Epithelial cell of prostate (primary cell): Measurements from ENCODE around the gene QSOX2.

ENCODE experiments used
- DNase-seq: peaks from one replicate; pipeline ENCODE4 v3.0.0-alpha.2; 2011; ENCODE audit warnings: low read depth, low spot score
- H3K27ac ChIP-seq: fragments of 450-650 bp; 2 replicates; pipeline ENCODE4 v1.5.1; 2017; ENCODE audit warnings: mild to moderate bottlenecking

Gene QSOX2

GRCh38 chr9:136226680-136227407, 18.8 kb downstream of the QSOX2 start:
- no peak overlapping the region for H3K27ac ChIP-seq
- no peak for DNase-seq

GRCh38 chr9:136225748-136226679, 19.6 kb downstream of the QSOX2 start:
- DNase-seq = no peak
- no peak overlapping the region for H3K27ac ChIP-seq

- no peak for DNase-seq
- H3K27ac ChIP-seq = no peak overlapping the region
Measured at GRCh38 chr9:136225366-136225747, 20.3 kb downstream of the QSOX2 start.

GRCh38 chr9:136223871-136224640, 21.6 kb downstream of the QSOX2 start:
- no peak for DNase-seq
- H3K27ac ChIP-seq = no peak overlapping the region

- no peak for DNase-seq
- no peak overlapping the region for H3K27ac ChIP-seq
Measured at GRCh38 chr9:136222906-136223285, 22.7 kb downstream of the QSOX2 start.

- DNase-seq = no peak
- H3K27ac ChIP-seq = no peak overlapping the region
Measured at GRCh38 chr9:136222166-136222905, 23.3 kb downstream of the QSOX2 start.

- no peak overlapping the region for H3K27ac ChIP-seq
- DNase-seq = no peak
Measured at GRCh38 chr9:136220017-136220729, 25.4 kb downstream of the QSOX2 start.

- no peak overlapping the region for H3K27ac ChIP-seq
- peak; percentile 54 for DNase-seq
Measured at GRCh38 chr9:136219276-136219675, 26.3 kb downstream of the QSOX2 start.

GRCh38 chr9:136218673-136219072, 26.9 kb downstream of the QSOX2 start:
- no peak for DNase-seq
- H3K27ac ChIP-seq = no peak overlapping the region

- DNase-seq = no peak
- H3K27ac ChIP-seq = no peak overlapping the region
Measured at GRCh38 chr9:136218271-136218670, 27.3 kb downstream of the QSOX2 start.

- DNase-seq = no peak
- H3K27ac ChIP-seq = no peak overlapping the region
Measured at GRCh38 chr9:136216541-136217244, 28.9 kb downstream of the QSOX2 start.

GRCh38 chr9:136213733-136214132, 31.9 kb downstream of the QSOX2 start:
- no peak for DNase-seq
- no peak overlapping the region for H3K27ac ChIP-seq

- H3K27ac ChIP-seq = no peak overlapping the region
- no peak for DNase-seq
Measured at GRCh38 chr9:136212345-136212950, 33.2 kb downstream of the QSOX2 start.

- no peak for DNase-seq
- no peak overlapping the region for H3K27ac ChIP-seq
Measured at GRCh38 chr9:136211441-136212344, 33.9 kb downstream of the QSOX2 start.

GRCh38 chr9:136211006-136211405, 34.6 kb downstream of the QSOX2 start:
- no peak overlapping the region for H3K27ac ChIP-seq
- DNase-seq = no peak

GRCh38 chr9:136210276-136210675, 35.3 kb downstream of the QSOX2 start:
- no peak overlapping the region for H3K27ac ChIP-seq
- no peak for DNase-seq

GRCh38 chr9:136209786-136210185, 35.8 kb downstream of the QSOX2 start:
- H3K27ac ChIP-seq = no peak overlapping the region
- DNase-seq = no peak
